GM19452 (cell line): Measurements from ENCODE around the gene PON1.

Source experiments
- ATAC-seq: cut with Tn5 transposase; IDR thresholded peaks from one replicate; pipeline ENCODE4 v1.9.1; 2021; ENCODE audit not compliant: unreplicated experiment

The PON1 gene

GRCh38 chr7:95261895-95262415 lies 62.4 kb downstream of the PON1 start:
- ATAC-seq: no peak

- ATAC-seq: no peak
Observed at GRCh38 chr7:95255691-95256090, 68.6 kb downstream of the PON1 start.

GRCh38 chr7:95253986-95254385 lies 70.3 kb downstream of the PON1 start:
- ATAC-seq: no peak

GRCh38 chr7:95251966-95252365 lies 72.4 kb downstream of the PON1 start:
- ATAC-seq: no peak

GRCh38 chr7:95250571-95250970 lies 73.8 kb downstream of the PON1 start:
- no peak for ATAC-seq
